Esophagus muscularis mucosa (tissue), 3 donors: ENCODE data around the gene MTCH1.

Source experiments
- POLR2AphosphoS5 ChIP-seq, 2 donors: sonication (generic); formaldehyde crosslinking; IDR thresholded peaks; one replicate each; pipeline ENCODE4 v1.6.1; 2017; ENCODE audit warnings: antibody characterized with exemption in 2 of 2
- TF ChIP-seq, protein P1 (sequence below), 3 experiments: fragments of 200-600 bp in 2 of 3; fragments of 450-650 bp in 1 of 3; sonication (generic) in 2 of 3; IDR thresholded peaks; one replicate each; pipeline ENCODE4 v1.5.1; 2017 to 2019; ENCODE audit warnings: antibody characterized with exemption in 3 of 3, mild to moderate bottlenecking in 2 of 3, moderate library complexity in 1 of 3

DNA sequence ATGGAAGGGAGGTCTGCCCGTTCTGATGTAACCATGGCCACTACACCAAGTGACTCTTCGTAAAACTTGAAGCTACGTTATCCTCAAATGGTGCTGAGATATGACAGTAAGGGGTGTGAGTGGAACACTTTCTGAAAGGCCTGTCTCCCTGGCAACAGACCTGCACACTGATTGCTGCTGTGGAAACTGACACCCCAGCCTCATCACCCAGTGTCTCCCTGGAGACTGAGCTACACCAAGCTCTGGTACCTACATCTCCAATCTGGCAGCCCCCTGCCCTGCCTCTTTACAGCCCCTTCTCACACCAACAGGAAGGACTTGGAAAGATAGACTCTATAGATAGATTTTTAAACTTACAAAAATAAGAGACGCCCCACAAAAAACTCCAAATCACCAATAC lies 18.2 kb downstream of the MTCH1 start:
- TF ChIP-seq, protein P1, sequence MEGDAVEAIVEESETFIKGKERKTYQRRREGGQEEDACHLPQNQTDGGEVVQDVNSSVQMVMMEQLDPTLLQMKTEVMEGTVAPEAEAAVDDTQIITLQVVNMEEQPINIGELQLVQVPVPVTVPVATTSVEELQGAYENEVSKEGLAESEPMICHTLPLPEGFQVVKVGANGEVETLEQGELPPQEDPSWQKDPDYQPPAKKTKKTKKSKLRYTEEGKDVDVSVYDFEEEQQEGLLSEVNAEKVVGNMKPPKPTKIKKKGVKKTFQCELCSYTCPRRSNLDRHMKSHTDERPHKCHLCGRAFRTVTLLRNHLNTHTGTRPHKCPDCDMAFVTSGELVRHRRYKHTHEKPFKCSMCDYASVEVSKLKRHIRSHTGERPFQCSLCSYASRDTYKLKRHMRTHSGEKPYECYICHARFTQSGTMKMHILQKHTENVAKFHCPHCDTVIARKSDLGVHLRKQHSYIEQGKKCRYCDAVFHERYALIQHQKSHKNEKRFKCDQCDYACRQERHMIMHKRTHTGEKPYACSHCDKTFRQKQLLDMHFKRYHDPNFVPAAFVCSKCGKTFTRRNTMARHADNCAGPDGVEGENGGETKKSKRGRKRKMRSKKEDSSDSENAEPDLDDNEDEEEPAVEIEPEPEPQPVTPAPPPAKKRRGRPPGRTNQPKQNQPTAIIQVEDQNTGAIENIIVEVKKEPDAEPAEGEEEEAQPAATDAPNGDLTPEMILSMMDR (IDR thresholded peaks at IDR 0.05) = no peak
- no peak for TF ChIP-seq POLR2AphosphoS5 (IDR thresholded peaks at IDR 0.05)
